Endothelial cell of umbilical vein (primary cell): ENCODE data around the gene CORO2B. TPM values are rescaled to one million over a fixed set of nuclear protein-coding genes. Genes with fewer than 3 reads are reported as not detected.

ENCODE experiments used
- BruUV-seq: library from RNA; stranded (reverse); fragments of 400-500 nt; replicated peaks from 2 replicates; lab custom pipeline; 2021; lab: Mats Ljungman, UMichigan
- CTCF ChIA-PET: fragments of 300-600, 350-600 bp; sonication (Branson Sonifier 250); formaldehyde crosslinking; loops from one replicate; lab custom pipeline; 2021; ENCODE audit warnings: antibody characterized with exemption, inconsistent platforms; lab: Charles Lee
- POLR2A ChIA-PET: fragments of 300-600, 350-600 bp; sonication (Branson Sonifier 250); formaldehyde crosslinking; loops from one replicate; lab custom pipeline; 2021; ENCODE audit warnings: antibody characterized with exemption, inconsistent platforms; lab: Charles Lee
- DNase-seq: peaks from one replicate; pipeline ENCODE4 v3.0.0-alpha.2; 2011; ENCODE audit warnings: low read depth, low spot score
- FAIRE-seq: peaks from 2 replicates; lab custom pipeline; 2011; peaks lifted over from hg19 to GRCh38; lab: Jason Lieb, UNC
- H2AFZ ChIP-seq: 2 replicates; pipeline ENCODE4 v1.6.0; 2012; ENCODE audit warnings: low read depth, low read length, control low read depth, inconsistent platforms
- H3K27ac ChIP-seq: 2 replicates; pipeline ENCODE4 v1.5.1; 2011; ENCODE audit warnings: low read depth, mild to moderate bottlenecking, control low read depth, low read length, moderate library complexity; ENCODE audit not compliant: insufficient read depth
- H3K27me3 ChIP-seq, 2 experiments: 2 replicates each; pipeline versions ENCODE4 v1.6.0 to v1.6.1; 2011; ENCODE audit warnings: low read length in 2 of 2, mixed read lengths in 1 of 2; ENCODE audit not compliant: control insufficient read depth in 2 of 2, insufficient read depth in 2 of 2
- H3K36me3 ChIP-seq, 2 experiments: 2 replicates in 1 of 2; 3 replicates in 1 of 2; pipeline ENCODE4 v1.5.1; 2011; ENCODE audit warnings: low read length in 2 of 2, mild to moderate bottlenecking in 1 of 2, moderate library complexity in 1 of 2; ENCODE audit not compliant: control insufficient read depth in 2 of 2, insufficient read depth in 2 of 2; ENCODE audit errors: extremely low read depth in 1 of 2
- H3K4me1 ChIP-seq: 3 replicates; pipeline ENCODE4 v1.5.1; 2011; ENCODE audit warnings: mild to moderate bottlenecking, low read length; ENCODE audit not compliant: control insufficient read depth, insufficient read depth; ENCODE audit errors: extremely low read depth
- H3K4me2 ChIP-seq: 2 replicates; pipeline ENCODE4 v1.6.1; 2011; ENCODE audit warnings: low read length, control low read depth, mixed read lengths; ENCODE audit not compliant: insufficient read depth
- H3K4me3 ChIP-seq, 3 experiments: fragments of 200-600 bp in 1 of 3; sonication (generic), shearing (Covaris generic) in 1 of 3; replicated peaks in 1 of 3; 2 replicates each; pipeline ENCODE4 v1.5.1; 2011 to 2016; ENCODE audit warnings: control low read depth in 3 of 3, low read length in 3 of 3, mild to moderate bottlenecking in 2 of 3, inconsistent platforms in 1 of 3, low read depth in 1 of 3, moderate library complexity in 1 of 3; ENCODE audit not compliant: insufficient read depth in 1 of 3
- H3K79me2 ChIP-seq: 2 replicates; pipeline ENCODE4 v1.6.0; 2012; ENCODE audit warnings: low read length, inconsistent platforms; ENCODE audit not compliant: control insufficient read depth, insufficient read depth
- H3K9ac ChIP-seq: replicated peaks from 2 replicates; pipeline ENCODE3; 2011; ENCODE audit warnings: low read length, control low read depth; ENCODE audit not compliant: insufficient read depth; ENCODE audit errors: extremely low read depth
- H3K9me1 ChIP-seq: replicated peaks from 3 replicates; pipeline ENCODE4 v1.6.0; 2011; ENCODE audit warnings: mild to moderate bottlenecking, low read length; ENCODE audit not compliant: control insufficient read depth, insufficient read depth; ENCODE audit errors: extremely low read depth
- H3K9me3 ChIP-seq: replicated peaks from 2 replicates; pipeline ENCODE4 v1.5.1; 2012; ENCODE audit warnings: low read length, inconsistent platforms; ENCODE audit not compliant: control insufficient read depth, insufficient read depth
- H4K20me1 ChIP-seq: replicated peaks from 2 replicates; pipeline ENCODE3; 2011; ENCODE audit warnings: mild to moderate bottlenecking, low read length; ENCODE audit not compliant: control insufficient read depth, insufficient read depth; ENCODE audit errors: extremely low read depth
- CTCF ChIP-seq, 2 donors: IDR thresholded peaks; 1 replicate in 1 of 2; 2 replicates in 1 of 2; pipeline ENCODE4 v1.5.1; 2011; ENCODE audit warnings: low read length in 2 of 2, mild to moderate bottlenecking in 2 of 2, moderate library complexity in 2 of 2, control low read depth in 1 of 2, inconsistent platforms in 1 of 2, low read depth in 1 of 2; ENCODE audit not compliant: insufficient read depth in 1 of 2; ENCODE audit errors: extremely low read depth in 1 of 2
- EZH2 ChIP-seq: IDR thresholded peaks from 2 replicates; pipeline ENCODE4 v1.6.1; 2012; ENCODE audit warnings: borderline replicate concordance, low read depth, mild to moderate bottlenecking, moderate library complexity, low read length, inconsistent platforms; ENCODE audit not compliant: severe bottlenecking
- FOS ChIP-seq: IDR thresholded peaks from 2 replicates; pipeline ENCODE4 v1.6.1; 2011; ENCODE audit warnings: mild to moderate bottlenecking, low read length, moderate library complexity, borderline replicate concordance; ENCODE audit not compliant: insufficient read depth
- GATA2 ChIP-seq: IDR thresholded peaks from 2 replicates; pipeline ENCODE4 v1.7.0; 2011; ENCODE audit warnings: low read depth, mild to moderate bottlenecking, moderate library complexity, mixed read lengths, low read length; ENCODE audit not compliant: insufficient read length, insufficient read depth
- JUN ChIP-seq: IDR thresholded peaks from 2 replicates; pipeline ENCODE4 v1.6.1; 2011; ENCODE audit warnings: borderline replicate concordance, low read depth; ENCODE audit not compliant: insufficient read length, insufficient read depth
- MAX ChIP-seq: IDR thresholded peaks from 2 replicates; pipeline ENCODE4 v1.6.1; 2011; ENCODE audit not compliant: insufficient read depth, insufficient read length
- MYC ChIP-seq: IDR thresholded peaks from one replicate; pipeline ENCODE4 v1.6.1; 2011; ENCODE audit warnings: mild to moderate bottlenecking, low read depth, low read length
- POLR2A ChIP-seq: IDR thresholded peaks from 2 replicates; pipeline ENCODE4 v1.6.1; 2012; ENCODE audit warnings: low read depth, mild to moderate bottlenecking, control low read depth, low read length
- POLR2AphosphoS5 ChIP-seq: IDR thresholded peaks from 2 replicates; pipeline ENCODE4 v1.6.1; 2012; ENCODE audit warnings: low read depth, mild to moderate bottlenecking, control low read depth, low read length, moderate library complexity; ENCODE audit not compliant: insufficient read depth
- dilution Hi-C: fragments of 300-500 bp; cut with MboI; formaldehyde crosslinking; loops from one replicate; pipeline ENCODE4 v1.15.0; 2019; ENCODE audit warnings: low sequenced_read_pairs; ENCODE audit not compliant: extremely low pct_ligation_motif_present
- intact Hi-C: fragments of 100-400 bp; cut with micrococcal nuclease; formaldehyde crosslinking; loops from one replicate; pipeline ENCODE4 v1.10.0; 2022
- polyA plus RNA-seq, 4 experiments: library from polyadenylated mRNA; depleted of rRNA in 3 of 4; stranded (reverse) in 3 of 4; unstranded in 1 of 4; fragments of >200 nt; gene quantifications; 2 replicates each; pipeline versions ENCODE4 v1.2.1 to v1.2.3, GENCODE V29; 2011 to 2012; ENCODE audit warnings: missing spikeins in 1 of 4
- total RNA-seq: library from RNA; stranded (reverse); gene quantifications from 2 replicates; pipeline ENCODE4 v1.2.3, GENCODE V29; 2021

The CORO2B gene
- total and polyA plus RNA-seq, 2 donors (not counting 3 experiments of a cell fraction or from before 2014, with no cell fraction given): 2.4 to 3.7 TPM

DNA sequence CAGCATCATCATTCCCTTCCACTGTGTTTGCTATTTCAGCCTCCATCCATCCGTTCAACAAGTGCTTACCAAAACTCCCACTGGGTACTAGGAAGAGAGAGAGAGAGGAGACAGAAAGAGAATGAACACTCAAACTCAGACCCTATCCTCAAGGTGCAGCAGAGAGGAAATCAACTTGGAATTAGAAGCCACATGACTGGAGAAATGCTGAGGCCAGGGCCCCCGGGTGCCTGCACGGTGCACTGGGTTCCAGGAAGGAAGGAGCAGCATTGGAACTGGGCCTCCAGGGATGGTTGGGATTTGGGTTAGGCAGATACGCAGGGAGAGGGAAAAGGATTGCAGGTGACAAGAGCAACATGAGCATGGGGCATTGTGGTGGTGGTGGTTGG is 30.0 kb downstream of the CORO2B start:
- intact Hi-C loops (no loop called here), dilution Hi-C loops (no loop called here)
- Histone ChIP-seq H3K9me3 (no peaks in the 10 kb centered on the region), H4K20me1 (peaks cover 2% of the 10 kb centered on the region), H3K4me1 (peaks cover 6% of the 10 kb centered on the region), H2AFZ (no peak overlapping the region), H3K4me2 (no peak overlapping the region), H3K4me3 (no peak overlapping the region), H3K79me2 (no peaks in the 10 kb centered on the region), H3K9ac (no peak overlapping the region), H3K27ac (no peak overlapping the region), H3K9me1 (no peaks in the 10 kb centered on the region), H3K36me3 (no peaks in the 10 kb centered on the region), H3K27me3 (peaks cover 0 to 2% of the 10 kb centered on the region in 2 experiments)
- FAIRE-seq (no peak), DNase-seq (no peak)
- ChIA-PET CTCF (interaction anchor here (1.0 to 1.2 kb wide), 2 partner anchors 20 to 65 kb away, joined by 3 read pairs; no protein-coding TSS in a partner anchor), POLR2A (no interaction called here)
- no TSS peak for BruUV-seq
- TF ChIP-seq GATA2 (no peak), JUN (no peak), MAX (no peak), FOS (no peak), EZH2 (no peak), CTCF (IDR thresholded peaks at IDR 0.05; ENCODE audit: extremely low read depth in 1 of 2, insufficient read depth in 1 of 2, low read depth in 1 of 2, low read length in 2 of 2) (no peak), MYC (no peak), POLR2AphosphoS5 (no peak), POLR2A (no peak)
